GM18519 (cell line): ENCODE results near the gene RIOK3.

Experiments used
- ATAC-seq: cut with Tn5 transposase; IDR thresholded peaks from one replicate; pipeline ENCODE4 v1.9.1; 2021; ENCODE audit warnings: mild to moderate bottlenecking, moderate library complexity; ENCODE audit not compliant: unreplicated experiment, low FRiP score

RIOK3 gene

GRCh38 chr18:23526501-23527063 is 73.5 kb downstream of the RIOK3 start:
- no peak for ATAC-seq

- no peak for ATAC-seq
These were observed 75.7 kb downstream of the RIOK3 start for GRCh38 chr18:23528580-23529472.

GRCh38 chr18:23529604-23530003 is 76.5 kb downstream of the RIOK3 start:
- no peak for ATAC-seq

- ATAC-seq = no peak
These were observed 77.1 kb downstream of the RIOK3 start for GRCh38 chr18:23530195-23530594.

- no peak for ATAC-seq
These were observed 78.8 kb downstream of the RIOK3 start for GRCh38 chr18:23531912-23532311.
